ENCODE data around the gene NOPCHAP1.

The NOPCHAP1 gene

GRCh38 chr12:105018776-105019175 is 32.7 kb downstream of the NOPCHAP1 start:
- Histone ChIP-seq H3K9me3 (ENCODE audit: low read depth, low read length) (no peaks in the 10 kb centered on the region), H3K4me3 (no peak overlapping the region), H3K27ac (no peak overlapping the region), H3K36me3 (ENCODE audit: insufficient read depth, low read length) (peaks cover 35% of the 10 kb centered on the region), H3K9ac (ENCODE audit: insufficient read length) (no peak overlapping the region)
- no peak for DNase-seq (ENCODE audit: low read depth, low spot score)
- TF ChIP-seq FOXP2 (optimal IDR thresholded peaks at IDR 0.05; ENCODE audit: control extremely low read depth, extremely low read length, insufficient read depth) (no peak), POLR2AphosphoS5 (IDR thresholded peaks at IDR 0.05; ENCODE audit: borderline replicate concordance, low read depth, low read length) (no peak), EZH2 (IDR thresholded peaks at IDR 0.05) (no peak)

GRCh38 chr12:105020241-105020962 is 34.3 kb downstream of the NOPCHAP1 start:
- no peak for TF ChIP-seq FOXP2 (optimal IDR thresholded peaks at IDR 0.05; ENCODE audit: control extremely low read depth, extremely low read length, insufficient read depth)
- TF ChIP-seq EZH2 (IDR thresholded peaks at IDR 0.05), result no peak
- TF ChIP-seq POLR2AphosphoS5 (IDR thresholded peaks at IDR 0.05; ENCODE audit: borderline replicate concordance, low read depth, low read length), result no peak
- H3K9me3 ChIP-seq (ENCODE audit: low read depth, low read length), result no peaks in the 10 kb centered on the region
- no peak overlapping the region for H3K27ac ChIP-seq
- no peak for DNase-seq (ENCODE audit: low read depth, low spot score)
- H3K9ac ChIP-seq (ENCODE audit: insufficient read length), result no peak overlapping the region
- H3K36me3 ChIP-seq (ENCODE audit: insufficient read depth, low read length), result peaks cover 33% of the 10 kb centered on the region; the same call in 1 of the 2 replicates
- no peak overlapping the region for H3K4me3 ChIP-seq

- TF ChIP-seq FOXP2 (optimal IDR thresholded peaks at IDR 0.05; ENCODE audit: control extremely low read depth, extremely low read length, insufficient read depth) (no peak), EZH2 (IDR thresholded peaks at IDR 0.05) (no peak), POLR2AphosphoS5 (IDR thresholded peaks at IDR 0.05; ENCODE audit: borderline replicate concordance, low read depth, low read length) (no peak)
These were observed 38.8 kb downstream of the NOPCHAP1 start for GRCh38 chr12:105024928-105025327.

GRCh38 chr12:105025890-105026289 is 39.8 kb downstream of the NOPCHAP1 start:
- Histone ChIP-seq H3K27ac (no peak overlapping the region), H3K36me3 (ENCODE audit: insufficient read depth, low read length) (peaks cover 46% of the 10 kb centered on the region), H3K9ac (ENCODE audit: insufficient read length) (no peak overlapping the region), H3K4me3 (no peak overlapping the region), H3K9me3 (ENCODE audit: low read depth, low read length) (no peaks in the 10 kb centered on the region)
- DNase-seq (ENCODE audit: low read depth, low spot score), result no peak
- TF ChIP-seq FOXP2 (optimal IDR thresholded peaks at IDR 0.05; ENCODE audit: control extremely low read depth, extremely low read length, insufficient read depth) (no peak), POLR2AphosphoS5 (IDR thresholded peaks at IDR 0.05; ENCODE audit: borderline replicate concordance, low read depth, low read length) (no peak), EZH2 (IDR thresholded peaks at IDR 0.05) (no peak)

More at GRCh38 chr12:105024928-105025327, 38.8 kb downstream of the NOPCHAP1 start:
- H3K27ac ChIP-seq, result no peak overlapping the region
- no peak for DNase-seq (ENCODE audit: low read depth, low spot score)
- H3K4me3 ChIP-seq, result no peak overlapping the region
- H3K36me3 ChIP-seq (ENCODE audit: insufficient read depth, low read length), result peaks cover 43% of the 10 kb centered on the region
- no peaks in the 10 kb centered on the region for H3K9me3 ChIP-seq (ENCODE audit: low read depth, low read length)
- no peak overlapping the region for H3K9ac ChIP-seq (ENCODE audit: insufficient read length)

- H3K27ac ChIP-seq, result no peak overlapping the region
- no peak for TF ChIP-seq POLR2AphosphoS5 (IDR thresholded peaks at IDR 0.05; ENCODE audit: borderline replicate concordance, low read depth, low read length)
- TF ChIP-seq EZH2 (IDR thresholded peaks at IDR 0.05), result no peak
- no peak for TF ChIP-seq FOXP2 (optimal IDR thresholded peaks at IDR 0.05; ENCODE audit: control extremely low read depth, extremely low read length, insufficient read depth)
- DNase-seq (ENCODE audit: low read depth, low spot score), result no peak
- no peak overlapping the region for H3K9ac ChIP-seq (ENCODE audit: insufficient read length)
- peaks cover 51% of the 10 kb centered on the region for H3K36me3 ChIP-seq (ENCODE audit: insufficient read depth, low read length)
- no peak overlapping the region for H3K4me3 ChIP-seq
- H3K9me3 ChIP-seq (ENCODE audit: low read depth, low read length), result no peaks in the 10 kb centered on the region
These were observed 40.3 kb downstream of the NOPCHAP1 start for GRCh38 chr12:105026411-105026810.

GRCh38 chr12:105030820-105031807 is 45.0 kb downstream of the NOPCHAP1 start:
- peaks cover 67% of the 10 kb centered on the region for H3K36me3 ChIP-seq (ENCODE audit: insufficient read depth, low read length)
- no peak overlapping the region for H3K9ac ChIP-seq (ENCODE audit: insufficient read length)
- H3K4me3 ChIP-seq, result no peak overlapping the region
- TF ChIP-seq FOXP2 (optimal IDR thresholded peaks at IDR 0.05; ENCODE audit: control extremely low read depth, extremely low read length, insufficient read depth), result no peak
- H3K27ac ChIP-seq, result no peak overlapping the region
- no peak for DNase-seq (ENCODE audit: low read depth, low spot score)
- no peaks in the 10 kb centered on the region for H3K9me3 ChIP-seq (ENCODE audit: low read depth, low read length)

- no peak for DNase-seq (ENCODE audit: low read depth, low spot score)
- H3K27ac ChIP-seq, result no peak overlapping the region
- no peak overlapping the region for H3K4me3 ChIP-seq
- peaks cover 71% of the 10 kb centered on the region for H3K36me3 ChIP-seq (ENCODE audit: insufficient read depth, low read length)
- TF ChIP-seq FOXP2 (optimal IDR thresholded peaks at IDR 0.05; ENCODE audit: control extremely low read depth, extremely low read length, insufficient read depth) (no peak), EZH2 (IDR thresholded peaks at IDR 0.05) (no peak), POLR2AphosphoS5 (IDR thresholded peaks at IDR 0.05; ENCODE audit: borderline replicate concordance, low read depth, low read length) (no peak)
- no peak overlapping the region for H3K9ac ChIP-seq (ENCODE audit: insufficient read length)
- no peaks in the 10 kb centered on the region for H3K9me3 ChIP-seq (ENCODE audit: low read depth, low read length)
These were observed 46.7 kb downstream of the NOPCHAP1 start for GRCh38 chr12:105032703-105033357.

GRCh38 chr12:105033851-105034250 is 47.7 kb downstream of the NOPCHAP1 start:
- peak overlapping the region; percentile 22; the same call in 1 of the 2 replicates for H3K27ac ChIP-seq
- H3K36me3 ChIP-seq (ENCODE audit: insufficient read depth, low read length), result peaks cover 72% of the 10 kb centered on the region
- no peak overlapping the region for H3K9ac ChIP-seq (ENCODE audit: insufficient read length)
- H3K9me3 ChIP-seq (ENCODE audit: low read depth, low read length), result no peaks in the 10 kb centered on the region
- no peak overlapping the region for H3K4me3 ChIP-seq
- peak; percentile 32 for DNase-seq (ENCODE audit: low read depth, low spot score)
- TF ChIP-seq EZH2 (IDR thresholded peaks at IDR 0.05), result no peak
- no peak for TF ChIP-seq POLR2AphosphoS5 (IDR thresholded peaks at IDR 0.05; ENCODE audit: borderline replicate concordance, low read depth, low read length)
